KMS-11 (cell line): ENCODE measurements around the gene AGPS.
A peak's percentile ranks its signal among the peaks of the same experiment; 100 is the strongest.

Experiments used
- H2AFZ ChIP-seq: fragments of 200-600 bp; sonication (generic); 2 replicates; pipeline ENCODE4 v1.6.1; 2016; ENCODE audit warnings: antibody characterized with exemption, mixed run types, low read depth
- H3K27ac ChIP-seq: fragments of 200-600 bp; sonication (generic); 2 replicates; pipeline ENCODE4 v1.6.1; 2016; ENCODE audit warnings: mild to moderate bottlenecking, mixed run types
- H3K27me3 ChIP-seq: fragments of 200-600 bp; sonication (generic); 2 replicates; pipeline ENCODE4 v1.6.1; 2017; ENCODE audit warnings: mild to moderate bottlenecking, low read depth, mixed run types, moderate library complexity; ENCODE audit not compliant: insufficient read depth
- H3K36me3 ChIP-seq: fragments of 200-600 bp; sonication (generic); 2 replicates; pipeline ENCODE4 v1.6.1; 2017; ENCODE audit warnings: mild to moderate bottlenecking, mixed run types; ENCODE audit not compliant: insufficient read depth
- H3K4me1 ChIP-seq: fragments of 200-600 bp; sonication (generic); 2 replicates; pipeline ENCODE4 v1.6.1; 2016; ENCODE audit warnings: mild to moderate bottlenecking, low read depth, mixed run types; ENCODE audit not compliant: poor library complexity, severe bottlenecking
- H3K4me2 ChIP-seq: fragments of 200-600 bp; sonication (generic); 2 replicates; pipeline ENCODE4 v1.7.0; 2016; ENCODE audit warnings: mild to moderate bottlenecking, mixed run types
- H3K4me3 ChIP-seq: fragments of 200-600 bp; sonication (generic); IDR thresholded peaks from 2 replicates; pipeline ENCODE4 v1.6.1; 2017; ENCODE audit warnings: low read depth, low read length, mixed read lengths; ENCODE audit not compliant: insufficient read depth
- H3K79me2 ChIP-seq: fragments of 200-600 bp; sonication (generic); 2 replicates; pipeline ENCODE4 v1.6.1; 2016; ENCODE audit warnings: low read depth, mixed run types; ENCODE audit not compliant: insufficient read depth
- H3K9ac ChIP-seq: fragments of 200-600 bp; sonication (generic); 2 replicates; pipeline ENCODE4 v1.6.1; 2016; ENCODE audit warnings: mild to moderate bottlenecking, mixed run types
- H4K20me1 ChIP-seq: fragments of 200-600 bp; sonication (generic); 2 replicates; pipeline ENCODE4 v1.6.1; 2016; ENCODE audit warnings: mild to moderate bottlenecking, mixed run types; ENCODE audit not compliant: insufficient read depth
- CTCF ChIP-seq: fragments of 200-600 bp; sonication (generic); conservative IDR thresholded peaks from 2 replicates; pipeline ENCODE4 v1.6.1; 2017; ENCODE audit warnings: low read depth, mild to moderate bottlenecking, antibody characterized with exemption, low read length, moderate library complexity, mixed read lengths

Gene AGPS

GRCh38 chr2:177489719-177490301 is 97.2 kb downstream of the AGPS start:
- H4K20me1 ChIP-seq = no peaks in the 10 kb centered on the region
- no peaks in the 10 kb centered on the region for H3K36me3 ChIP-seq
- no peak overlapping the region for H3K4me3 ChIP-seq
- H3K4me2 ChIP-seq = no peak overlapping the region
- no peaks in the 10 kb centered on the region for H3K79me2 ChIP-seq
- no peak overlapping the region for H3K27ac ChIP-seq
- no peaks in the 10 kb centered on the region for H3K4me1 ChIP-seq
- H3K27me3 ChIP-seq = no peaks in the 10 kb centered on the region
- peak; percentile 73 for TF ChIP-seq CTCF
- H3K9ac ChIP-seq = no peak overlapping the region
- H2AFZ ChIP-seq = no peak overlapping the region

GRCh38 chr2:177495945-177496344 is 103.4 kb downstream of the AGPS start:
- H3K27ac ChIP-seq = no peak overlapping the region
- H3K4me2 ChIP-seq = no peak overlapping the region
- no peak overlapping the region for H3K9ac ChIP-seq
- H3K4me3 ChIP-seq = no peak overlapping the region
- H3K36me3 ChIP-seq = no peaks in the 10 kb centered on the region
- no peak overlapping the region for H2AFZ ChIP-seq
- H3K79me2 ChIP-seq = no peaks in the 10 kb centered on the region
- no peaks in the 10 kb centered on the region for H3K4me1 ChIP-seq
- no peak for TF ChIP-seq CTCF
- no peaks in the 10 kb centered on the region for H4K20me1 ChIP-seq
- H3K27me3 ChIP-seq = no peaks in the 10 kb centered on the region

GRCh38 chr2:177496921-177497320 is 104.3 kb downstream of the AGPS start:
- no peak overlapping the region for H3K27ac ChIP-seq
- no peak for TF ChIP-seq CTCF
- no peak overlapping the region for H3K4me2 ChIP-seq

GRCh38 chr2:177501186-177501585 is 108.6 kb downstream of the AGPS start:
- no peaks in the 10 kb centered on the region for H4K20me1 ChIP-seq
- H3K4me1 ChIP-seq = no peaks in the 10 kb centered on the region
- H2AFZ ChIP-seq = no peak overlapping the region
- H3K27ac ChIP-seq = no peak overlapping the region
- no peaks in the 10 kb centered on the region for H3K36me3 ChIP-seq
- no peak overlapping the region for H3K9ac ChIP-seq
- no peak overlapping the region for H3K4me2 ChIP-seq
- H3K27me3 ChIP-seq = no peaks in the 10 kb centered on the region
- H3K4me3 ChIP-seq = no peak overlapping the region
- TF ChIP-seq CTCF = no peak
- no peaks in the 10 kb centered on the region for H3K79me2 ChIP-seq

More at GRCh38 chr2:177496921-177497320, 104.3 kb downstream of the AGPS start:
- Histone ChIP-seq H2AFZ (no peak overlapping the region), H3K4me3 (no peak overlapping the region), H3K4me1 (no peaks in the 10 kb centered on the region), H3K9ac (no peak overlapping the region), H3K27me3 (no peaks in the 10 kb centered on the region), H4K20me1 (no peaks in the 10 kb centered on the region), H3K36me3 (no peaks in the 10 kb centered on the region), H3K79me2 (no peaks in the 10 kb centered on the region)
